CD4-positive, alpha-beta T cell treated with Interleukin-6 for 4 hours (primary cell): Measurements from ENCODE around the gene RAPGEF2.
"Not testable (repeated sequence)": the region's sequence is repeated elsewhere in the genome, so short reads cannot be mapped to it uniquely, and the experiment has no call there.

ENCODE experiments used
- DNase-seq: peaks from one replicate; pipeline ENCODE4 v3.0.0-alpha.2; 2020; ENCODE audit warnings: mixed read lengths

Gene RAPGEF2

DNA sequence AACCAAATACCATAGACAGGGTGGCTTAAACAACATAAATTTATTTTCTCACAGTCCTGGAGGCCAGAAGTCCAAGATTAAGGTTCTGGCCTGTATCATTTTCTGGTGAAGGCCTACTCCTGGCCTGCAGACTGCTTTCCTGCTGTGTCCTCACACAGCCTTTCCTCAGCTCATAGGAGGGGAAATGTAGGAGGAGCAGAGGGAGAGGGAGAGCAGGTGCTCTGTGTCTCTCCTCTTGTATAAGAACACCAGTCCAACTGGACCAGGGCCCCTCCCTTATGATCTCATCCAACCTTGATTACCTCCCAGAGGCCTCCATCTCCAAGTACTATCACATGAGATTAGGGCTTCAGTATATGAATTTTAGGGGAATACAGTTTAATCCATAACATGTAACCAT lies 34.3 kb downstream of the RAPGEF2 start:
- DNase-seq = no peak

DNA sequence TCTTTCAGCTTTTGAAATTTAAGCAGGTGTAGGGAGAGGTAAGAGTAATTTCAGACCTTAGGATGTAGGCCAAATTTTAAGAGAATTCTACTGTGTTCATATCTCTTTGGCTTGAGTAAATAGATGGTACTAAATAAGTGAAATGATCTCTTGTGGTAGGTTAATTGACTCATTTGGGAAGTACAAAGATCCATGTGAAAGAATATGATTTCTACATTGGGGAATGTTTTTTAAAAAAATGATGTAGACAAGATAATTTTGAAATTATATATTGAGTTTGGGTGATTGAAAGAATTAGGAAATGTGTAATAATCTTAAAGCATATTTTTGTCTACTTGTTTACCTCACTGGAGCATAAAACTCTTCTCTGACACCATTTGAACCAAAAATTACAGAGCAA lies 35.6 kb downstream of the RAPGEF2 start:
- no peak for DNase-seq

DNA sequence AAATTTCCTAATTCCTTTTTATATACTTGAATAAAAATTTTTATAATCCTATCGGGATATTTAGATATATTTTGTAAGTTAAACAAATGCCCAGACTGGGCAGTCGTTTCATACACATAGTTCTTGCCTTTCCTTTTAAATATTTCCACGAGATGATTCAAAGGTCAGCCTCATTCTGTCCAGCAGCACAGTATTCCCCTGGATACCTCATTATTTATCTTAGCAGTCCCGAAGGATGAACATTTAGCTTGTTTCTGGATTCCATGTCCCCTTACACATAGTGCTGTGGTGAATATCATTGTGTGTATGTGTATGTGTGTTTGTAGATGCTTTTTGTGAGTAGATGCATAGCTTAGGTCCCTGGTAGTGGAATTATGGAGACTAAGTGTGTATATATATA lies 38.3 kb downstream of the RAPGEF2 start:
- DNase-seq = no peak

DNA sequence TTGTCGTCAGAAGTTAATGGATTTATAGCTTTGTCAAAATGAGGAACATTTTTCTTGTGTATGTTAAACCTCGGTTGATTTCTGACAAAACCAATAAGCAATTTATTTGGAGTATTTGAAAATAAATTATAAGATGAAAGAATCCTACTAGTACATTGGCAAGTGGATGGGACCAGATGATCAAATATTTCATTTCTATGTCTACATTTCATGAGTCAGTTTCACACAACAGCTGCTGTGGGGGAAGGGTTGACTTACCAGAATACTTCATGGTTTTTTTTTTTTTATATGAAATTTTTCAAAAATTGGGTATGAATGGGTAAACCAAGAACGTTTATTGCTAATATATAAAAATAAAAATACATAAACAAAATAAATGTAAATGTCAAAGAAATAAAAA lies 39.4 kb downstream of the RAPGEF2 start:
- DNase-seq = no peak

DNA sequence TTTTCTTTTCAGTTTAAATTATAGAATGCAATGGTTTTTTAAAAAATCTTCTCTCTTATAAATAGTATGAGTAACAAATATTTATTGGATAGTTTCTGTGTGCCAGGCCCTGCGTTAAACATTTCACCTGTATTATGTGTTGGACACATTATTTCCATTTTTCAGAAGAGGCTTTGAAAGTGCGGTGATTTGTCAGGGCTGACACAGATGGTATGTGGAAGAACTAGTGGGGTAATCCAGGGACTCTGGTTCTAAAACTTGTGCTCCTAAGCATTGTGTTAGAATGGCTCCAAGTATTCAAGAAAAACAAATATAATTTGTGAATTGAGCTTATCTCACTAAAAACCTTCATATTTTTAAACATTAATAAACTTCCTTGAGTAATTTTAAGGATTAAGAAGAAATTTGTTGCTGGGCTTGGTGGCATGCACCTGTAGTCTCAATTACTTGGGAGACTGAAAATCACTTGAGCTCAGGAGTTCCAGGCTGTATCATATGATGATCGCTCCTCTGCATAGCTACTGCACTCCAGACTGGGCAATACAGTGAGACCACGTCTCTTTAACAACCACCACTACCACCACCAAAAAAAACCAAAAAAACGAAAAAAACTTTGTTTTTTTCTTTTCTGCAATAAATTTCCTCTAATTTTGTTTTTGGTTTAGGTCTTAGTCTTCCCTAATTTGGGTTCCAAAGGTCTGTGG lies 40.0 kb downstream of the RAPGEF2 start:
- DNase-seq = no peak

DNA sequence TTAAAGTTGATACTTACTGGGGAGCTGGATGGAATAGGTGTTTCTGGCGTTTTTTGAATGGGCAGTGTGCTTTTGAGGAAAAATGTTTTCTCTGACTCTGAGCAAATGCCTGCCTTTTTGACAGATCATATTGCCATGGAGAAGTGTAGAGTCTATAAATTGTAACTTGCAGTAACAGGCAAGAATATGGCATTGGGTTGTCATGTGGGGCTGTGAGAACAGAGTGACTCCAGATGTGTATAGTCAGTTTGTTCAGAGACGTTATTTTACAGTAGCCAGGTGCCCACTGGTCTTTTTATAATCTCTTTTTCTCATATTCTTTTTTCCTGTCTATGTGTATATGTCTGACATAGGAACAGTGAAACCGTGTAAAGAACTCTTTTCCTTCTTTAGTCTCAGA lies 40.8 kb downstream of the RAPGEF2 start:
- DNase-seq = no peak

DNA sequence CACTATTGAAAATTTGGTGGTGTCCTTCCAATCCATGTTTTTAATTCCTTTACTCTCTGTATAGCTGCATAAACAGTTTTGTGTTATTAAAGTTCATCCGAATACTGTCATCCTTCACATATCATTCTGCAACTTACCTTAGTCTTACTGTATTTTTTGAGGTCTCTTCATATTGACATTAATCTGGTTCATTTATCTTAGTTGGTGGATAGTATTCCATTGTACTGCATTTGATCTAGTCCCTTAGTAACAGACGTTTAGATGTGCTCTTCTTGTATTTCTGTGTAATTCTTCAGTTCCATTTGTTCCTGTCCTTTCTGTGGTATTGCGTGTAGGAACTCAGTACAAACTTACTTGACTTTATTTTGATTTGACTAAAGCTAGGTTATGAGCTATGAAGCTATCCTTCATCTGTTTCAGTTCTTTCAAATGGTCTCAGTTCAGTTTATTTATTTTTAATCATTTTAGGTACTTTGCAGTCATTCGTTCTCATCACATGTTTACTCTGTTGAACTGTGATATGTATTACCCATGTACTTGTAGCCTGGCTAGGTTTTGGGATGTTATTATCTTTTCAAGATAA lies 41.3 kb downstream of the RAPGEF2 start:
- no peak for DNase-seq

DNA sequence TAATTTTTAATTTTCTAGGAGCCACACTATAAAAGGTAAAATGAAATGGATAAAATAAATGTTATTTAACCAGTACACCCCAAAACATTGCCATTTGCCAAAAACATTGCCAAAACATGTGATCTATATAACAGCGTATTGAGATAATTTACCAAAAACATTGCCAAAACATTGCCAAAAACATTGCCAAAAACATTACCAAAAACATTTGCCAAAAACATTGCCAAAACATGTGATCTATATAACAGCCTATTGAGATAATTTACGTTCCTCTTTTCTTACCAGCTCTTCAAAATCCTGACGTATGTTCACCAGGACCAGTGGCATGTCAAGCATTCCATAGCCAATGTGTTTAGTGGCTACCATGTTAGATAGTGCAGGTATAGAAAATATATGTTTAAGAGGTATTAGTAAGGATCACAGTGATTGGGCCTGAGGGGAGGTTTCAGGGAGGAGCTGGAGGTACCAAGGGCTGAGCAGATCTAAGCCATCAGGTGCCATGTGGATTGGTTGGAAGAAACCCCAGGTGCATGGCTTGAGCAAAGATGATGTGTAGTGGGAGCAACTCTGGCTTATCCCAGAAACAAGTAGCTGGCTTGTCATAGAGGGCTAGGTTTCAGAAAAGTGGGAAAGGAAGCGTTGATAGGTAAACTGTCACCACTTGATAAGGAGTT lies 42.6 kb downstream of the RAPGEF2 start:
- DNase-seq = no peak

DNA sequence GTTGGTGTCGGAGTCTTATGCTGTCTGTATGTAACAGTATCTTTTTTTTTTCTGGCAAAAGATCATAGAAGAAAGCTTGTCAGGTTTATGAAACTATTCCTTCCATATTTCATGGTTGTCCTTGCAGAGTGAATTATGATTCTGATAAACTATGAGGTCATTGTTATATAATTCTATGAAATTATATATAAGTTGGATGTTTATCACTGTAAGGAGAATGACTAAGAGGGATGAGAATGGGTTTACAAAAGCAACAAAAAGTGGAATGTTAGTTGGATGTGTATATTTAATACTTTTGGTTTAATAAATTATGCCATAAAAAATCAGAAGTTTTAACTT lies 43.1 kb downstream of the RAPGEF2 start:
- DNase-seq = no peak

DNA sequence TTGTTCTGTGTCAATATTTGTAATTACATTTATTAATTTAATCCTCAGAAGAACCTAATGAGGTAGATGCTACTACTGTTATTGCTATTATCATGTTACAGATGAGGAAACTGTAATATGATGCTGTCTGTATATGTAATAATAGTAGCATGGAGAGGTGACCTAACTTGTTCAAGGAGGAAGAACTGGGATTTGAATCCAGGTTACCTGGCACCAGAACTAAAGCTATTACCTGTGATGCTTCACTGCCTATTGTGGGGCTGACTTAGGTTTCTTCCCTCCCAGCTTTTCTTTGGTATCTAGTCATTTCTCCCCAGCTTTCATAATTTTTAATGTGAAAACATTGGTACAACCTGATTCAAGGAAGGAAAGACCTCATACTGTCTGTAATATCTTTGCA lies 43.6 kb downstream of the RAPGEF2 start:
- no peak for DNase-seq

DNA sequence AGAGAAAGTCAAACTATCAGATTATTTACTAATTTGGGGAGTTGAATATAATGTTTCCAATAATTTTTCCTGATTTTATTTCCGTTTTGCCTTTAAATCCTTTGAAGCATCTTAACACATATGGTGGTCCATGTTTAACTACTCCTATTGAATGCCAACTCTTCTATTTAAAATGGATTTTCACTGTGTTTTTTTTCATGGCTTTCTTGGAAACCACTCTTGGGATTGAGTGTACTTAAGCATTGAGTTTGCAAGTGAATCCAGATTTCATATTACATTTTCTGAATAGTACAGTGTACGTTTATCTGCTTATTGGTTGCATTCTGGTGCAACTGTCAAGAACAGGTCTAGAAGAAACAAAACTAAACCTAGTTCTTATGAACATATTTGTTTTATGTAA lies 45.6 kb downstream of the RAPGEF2 start:
- DNase-seq = no peak

DNA sequence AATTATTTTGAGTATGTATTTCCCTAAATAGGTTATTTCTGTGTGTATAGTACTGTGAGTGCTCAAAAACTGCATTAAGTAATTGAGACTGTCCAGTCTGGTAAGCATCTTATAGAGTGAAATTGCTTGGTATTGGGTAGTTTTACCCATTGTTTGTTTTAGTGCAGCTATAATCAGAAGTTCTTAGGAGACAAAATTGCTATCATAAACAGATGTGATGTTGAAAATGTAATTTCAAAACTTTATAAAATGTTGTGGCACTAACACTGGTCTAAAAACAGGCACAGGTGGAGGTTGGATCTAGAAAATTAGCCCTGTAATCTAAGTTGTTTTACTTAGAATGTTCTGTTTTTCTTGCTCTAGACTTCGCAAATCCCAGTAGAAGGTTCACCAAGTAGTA lies 46.8 kb downstream of the RAPGEF2 start:
- no peak for DNase-seq

DNA sequence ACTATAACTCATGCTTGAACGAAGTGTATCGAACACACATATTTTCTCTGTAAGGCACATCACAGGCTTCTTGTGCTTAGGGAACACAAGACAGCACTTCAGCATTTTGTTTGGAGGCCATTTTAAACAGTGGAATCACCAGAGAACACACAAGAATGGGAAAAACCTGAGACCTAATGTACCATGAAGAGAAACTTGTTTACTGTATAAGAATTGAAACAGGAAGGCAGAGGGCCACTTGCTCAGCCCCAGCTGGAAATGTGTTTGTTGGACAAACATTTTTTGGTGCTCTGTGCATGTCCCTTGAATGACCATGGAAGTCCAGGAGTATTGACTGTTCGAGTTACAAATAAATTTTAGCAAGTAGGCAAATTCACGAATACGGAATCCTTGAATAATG lies 47.5 kb downstream of the RAPGEF2 start:
- DNase-seq = no peak

DNA sequence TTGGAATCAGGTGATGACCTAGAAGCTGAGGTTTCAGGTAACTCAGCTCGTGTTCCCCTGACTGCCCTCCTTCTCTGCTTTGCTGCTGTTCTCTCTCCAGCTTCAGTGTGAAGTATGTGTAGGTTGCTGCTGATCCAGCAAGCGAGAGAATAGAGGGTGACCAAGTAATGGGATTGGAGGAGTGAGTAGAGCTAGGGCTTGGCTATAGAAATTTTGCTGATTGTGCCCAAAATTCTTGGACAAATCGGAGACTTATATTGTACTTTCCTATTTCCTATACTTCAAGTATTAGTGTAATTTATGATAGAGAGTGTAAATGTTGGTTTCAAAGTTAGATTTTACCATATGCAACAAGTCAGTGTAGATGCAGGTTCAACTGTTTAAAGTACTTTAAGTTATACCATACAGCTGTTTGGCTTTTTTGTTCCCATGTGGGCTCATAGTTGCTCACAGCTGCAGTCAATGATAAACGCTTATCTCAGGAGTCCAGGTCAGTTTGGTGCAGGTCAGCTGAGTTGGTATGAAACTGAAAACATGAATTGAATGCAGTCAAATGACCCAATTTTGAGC lies 48.0 kb downstream of the RAPGEF2 start:
- DNase-seq = no peak

DNA sequence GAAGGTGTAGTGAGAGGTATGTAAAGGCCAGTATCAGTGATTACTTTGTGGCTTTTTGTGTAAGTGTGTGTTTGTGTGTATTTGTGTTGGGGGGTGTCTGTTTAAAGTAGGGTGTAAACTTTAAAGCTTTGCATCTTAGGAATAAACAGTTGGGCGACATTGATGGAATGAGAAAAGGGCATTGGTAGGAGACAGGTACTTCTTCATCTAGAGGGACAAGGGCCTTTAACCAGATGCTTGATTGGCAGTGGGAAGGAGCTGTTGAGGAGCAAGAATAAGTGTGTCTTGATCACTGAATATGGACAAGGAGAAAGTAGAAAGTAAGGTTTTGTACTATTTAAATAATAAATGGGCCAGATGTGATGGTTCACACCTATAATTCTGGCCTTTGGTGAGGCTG lies 48.8 kb downstream of the RAPGEF2 start:
- DNase-seq = no peak

DNA sequence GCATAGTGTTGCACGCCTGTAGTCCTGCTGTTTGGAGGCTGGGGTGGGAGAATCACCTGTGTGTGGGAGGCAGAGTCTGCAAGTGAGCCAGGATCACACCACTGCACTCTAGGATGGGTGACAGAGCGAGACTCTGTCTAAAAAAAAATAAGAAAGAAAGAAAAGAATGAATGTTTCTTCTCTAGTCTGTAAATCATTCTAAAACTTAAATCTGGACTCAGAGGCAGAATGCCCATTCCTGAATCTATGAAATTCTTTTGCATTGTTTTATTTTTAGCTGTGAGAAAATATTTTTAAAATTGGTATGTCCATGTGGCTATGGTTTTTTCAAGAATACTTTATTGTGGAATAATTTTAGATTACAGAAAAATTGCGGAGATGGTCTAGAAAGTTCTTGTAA lies 49.3 kb downstream of the RAPGEF2 start:
- DNase-seq = no peak

DNA sequence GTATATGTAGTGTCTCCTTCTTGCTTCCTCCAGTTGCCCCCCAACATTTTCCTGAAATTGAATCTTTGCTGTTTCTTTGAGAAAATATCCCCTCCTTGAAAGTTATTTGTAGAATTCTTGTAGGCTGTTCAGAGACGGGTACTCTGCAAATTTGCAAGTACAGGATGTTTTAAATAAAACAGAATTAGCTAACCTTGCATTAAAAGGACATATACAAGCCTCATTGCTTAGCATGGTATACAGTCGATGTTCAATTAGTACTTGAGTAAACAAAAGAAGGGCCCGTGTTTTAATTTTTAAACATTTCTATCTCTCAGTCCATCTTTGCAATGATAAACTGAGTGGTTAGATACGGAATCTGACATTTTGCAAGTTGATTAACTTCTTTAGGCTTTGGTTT lies 50.8 kb downstream of the RAPGEF2 start:
- DNase-seq = no peak

DNA sequence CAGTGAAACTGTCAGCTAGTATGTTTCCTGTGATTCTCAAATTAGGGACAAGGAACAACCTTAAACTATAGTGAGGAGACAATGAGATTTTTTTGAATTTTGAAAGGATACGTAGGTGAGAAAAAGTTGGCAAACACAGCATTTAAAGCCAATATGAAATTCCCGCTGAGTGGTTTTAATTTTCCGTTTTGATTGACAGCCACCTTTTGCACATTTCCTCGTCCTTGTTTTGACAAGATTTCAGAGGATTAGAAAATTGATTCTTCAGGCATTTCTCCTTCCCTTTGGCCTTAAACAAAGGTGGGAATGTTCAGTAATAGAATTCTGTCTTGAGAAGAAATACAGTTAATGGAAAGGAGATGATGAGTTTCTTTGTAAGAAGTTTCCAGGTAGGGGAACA lies 52.2 kb downstream of the RAPGEF2 start:
- no peak for DNase-seq

DNA sequence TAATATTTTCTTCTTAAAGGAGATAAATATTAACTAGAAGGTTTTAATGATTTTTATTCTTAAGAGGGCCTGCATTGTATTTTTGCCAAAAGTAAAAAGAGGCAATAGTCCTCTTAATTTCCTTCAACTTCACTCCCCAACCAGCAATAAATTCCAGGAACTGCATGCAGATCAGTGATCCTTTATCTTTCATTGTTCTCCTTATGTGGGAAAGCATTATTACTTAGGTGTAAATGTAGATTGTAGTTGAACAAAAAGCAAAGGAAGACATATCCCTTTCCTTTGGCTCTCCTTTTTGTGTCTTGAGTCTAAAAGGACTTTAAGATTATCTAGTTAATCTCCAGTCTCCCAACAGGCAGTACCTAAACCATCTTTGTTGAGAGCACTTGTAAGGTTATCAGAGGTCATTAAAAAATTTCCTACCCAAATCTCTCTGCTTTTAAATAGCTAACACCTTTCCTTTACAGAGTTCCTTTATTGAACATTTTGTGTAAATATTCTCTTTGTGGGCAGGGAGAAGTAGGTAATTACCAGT lies 55.3 kb downstream of the RAPGEF2 start:
- DNase-seq = no peak

DNA sequence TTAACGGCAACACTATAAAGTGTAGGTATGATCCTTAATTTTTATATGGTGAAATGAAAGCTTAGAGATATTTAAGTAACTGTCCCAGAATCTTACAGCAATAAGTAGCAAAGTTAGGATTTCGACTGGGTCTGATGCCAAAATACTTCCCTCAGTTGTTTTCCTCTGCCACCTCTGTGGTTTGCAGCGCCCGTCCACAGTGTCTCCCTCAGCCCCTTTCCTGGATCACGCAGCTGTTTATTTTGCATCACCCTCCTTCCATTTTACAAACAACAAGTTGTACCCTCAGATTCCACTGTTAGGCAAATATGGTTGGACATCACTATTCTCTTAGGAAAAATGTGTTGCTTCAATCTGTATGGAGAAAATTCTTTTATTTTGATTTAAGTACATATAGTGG lies 56.1 kb downstream of the RAPGEF2 start:
- DNase-seq = no peak

DNA sequence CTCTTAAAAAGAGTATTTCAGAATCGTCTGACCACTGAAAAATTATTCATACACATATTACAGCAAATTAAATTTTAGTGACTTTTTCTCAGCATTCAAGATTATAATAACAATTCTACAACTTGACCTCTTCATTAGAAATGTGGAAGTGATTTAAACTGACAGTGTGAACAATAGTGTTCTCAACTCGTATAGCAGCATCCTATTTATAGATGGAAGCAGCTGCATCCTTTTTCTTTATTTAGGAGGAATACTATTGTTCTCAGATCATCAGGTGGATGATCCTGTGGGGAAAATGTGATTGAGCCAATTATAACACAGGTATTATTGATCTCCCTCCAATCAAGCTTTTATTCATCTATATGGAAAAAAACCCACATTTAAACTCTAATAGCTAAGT lies 56.7 kb downstream of the RAPGEF2 start:
- DNase-seq = no peak

DNA sequence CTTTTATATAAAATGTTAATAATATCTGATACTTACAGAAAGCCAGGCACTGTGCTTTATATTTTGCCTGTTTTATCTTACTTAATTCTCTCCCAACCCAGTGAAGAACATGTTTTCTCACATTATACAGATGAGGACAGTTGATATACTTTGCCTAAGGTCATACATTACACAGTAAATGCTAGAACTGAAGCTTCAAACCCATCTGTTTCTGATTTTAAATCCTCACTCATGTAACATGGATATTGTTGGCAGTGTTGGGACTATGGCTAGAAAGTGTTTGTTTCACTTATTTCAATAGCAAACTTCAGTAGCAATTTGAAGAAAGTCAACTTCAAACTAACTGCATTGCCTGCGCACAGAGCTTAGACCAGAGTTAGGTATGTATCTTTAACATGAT lies 57.4 kb downstream of the RAPGEF2 start:
- DNase-seq = no peak

DNA sequence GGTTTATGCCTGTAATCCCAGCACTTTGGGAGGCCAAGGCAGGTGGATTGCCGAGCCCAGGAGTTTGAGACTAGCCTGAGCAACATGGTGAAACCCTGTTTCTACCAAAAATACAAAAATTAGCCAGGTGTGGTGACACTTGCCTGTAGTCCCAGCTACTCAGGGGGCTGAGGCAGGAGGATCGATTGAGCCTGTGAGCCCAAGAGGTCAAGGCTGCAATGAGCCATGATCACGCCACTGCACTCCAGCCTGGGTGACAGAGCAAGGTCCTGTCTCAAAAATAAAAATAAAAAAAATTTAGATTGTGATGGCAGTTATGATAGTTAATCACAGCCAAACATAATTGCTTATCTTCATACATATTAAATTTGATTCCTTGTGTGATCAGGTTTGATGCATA lies 58.6 kb downstream of the RAPGEF2 start:
- not testable (repeated sequence) for DNase-seq

DNA sequence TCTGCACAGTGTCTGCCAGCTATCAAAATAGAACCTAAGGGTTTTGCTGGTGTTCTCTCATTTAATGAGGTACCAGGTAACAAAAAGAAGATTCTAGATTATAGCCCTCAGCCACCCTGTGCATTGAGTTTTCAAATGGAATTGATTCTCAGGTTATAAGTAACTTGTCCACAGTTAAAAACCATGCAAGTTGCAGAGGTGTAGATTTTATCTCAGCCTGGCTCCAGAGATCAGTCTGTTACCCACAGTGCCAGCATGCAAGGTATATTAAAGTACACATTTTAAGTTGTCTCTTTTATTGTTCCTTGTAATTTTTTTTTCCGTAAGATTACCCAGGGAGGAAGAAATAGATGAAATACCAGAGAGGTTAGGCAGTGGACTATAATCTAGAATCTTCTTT lies 59.7 kb downstream of the RAPGEF2 start:
- no peak for DNase-seq
